ENCODE measurements around the gene C19orf53. TPM values are rescaled to one million over a fixed set of nuclear protein-coding genes. Genes with fewer than 3 reads are reported as not detected.

Gene C19orf53
- total RNA-seq, 1 donor from 2014 or later, result 89.8 TPM

- no peaks in the 10 kb centered on the region for H3K27me3 Mint-ChIP-seq
- peak overlapping the region; percentile 58 for H3K4me3 Mint-ChIP-seq
- TF ChIP-seq CTCF (conservative IDR thresholded peaks at IDR 0.05), result no peak
- H3K9me3 Mint-ChIP-seq, result no peaks in the 10 kb centered on the region
- DNase-seq (ENCODE audit: extremely low spot score, unreplicated experiment), result no peak
- no peak overlapping the region for H3K27ac Mint-ChIP-seq
- H3K4me1 Mint-ChIP-seq (ENCODE audit: unreplicated experiment), result no peaks in the 10 kb centered on the region
- peaks cover 5% of the 10 kb centered on the region for H3K36me3 Mint-ChIP-seq
Measured at GRCh38 chr19:13817615-13818371, 43.5 kb downstream of the C19orf53 start.

GRCh38 chr19:13819238-13819637 is 45.0 kb downstream of the C19orf53 start:
- H3K27me3 Mint-ChIP-seq, result no peaks in the 10 kb centered on the region
- no peak overlapping the region for H3K4me3 Mint-ChIP-seq
- H3K4me1 Mint-ChIP-seq (ENCODE audit: unreplicated experiment), result no peaks in the 10 kb centered on the region
- no peak for TF ChIP-seq CTCF (conservative IDR thresholded peaks at IDR 0.05)
- H3K36me3 Mint-ChIP-seq, result peaks cover 4% of the 10 kb centered on the region
- DNase-seq (ENCODE audit: extremely low spot score, unreplicated experiment), result no peak
- H3K27ac Mint-ChIP-seq, result no peak overlapping the region
- no peaks in the 10 kb centered on the region for H3K9me3 Mint-ChIP-seq

- no peak for DNase-seq (ENCODE audit: extremely low spot score, unreplicated experiment)
- no peaks in the 10 kb centered on the region for H3K4me1 Mint-ChIP-seq (ENCODE audit: unreplicated experiment)
- TF ChIP-seq CTCF (conservative IDR thresholded peaks at IDR 0.05), result no peak
- H3K4me3 Mint-ChIP-seq, result no peak overlapping the region
- peaks cover 10% of the 10 kb centered on the region for H3K36me3 Mint-ChIP-seq
- no peaks in the 10 kb centered on the region for H3K9me3 Mint-ChIP-seq
- no peaks in the 10 kb centered on the region for H3K27me3 Mint-ChIP-seq
- H3K27ac Mint-ChIP-seq, result no peak overlapping the region
Measured at GRCh38 chr19:13821292-13821691, 47.0 kb downstream of the C19orf53 start.

GRCh38 chr19:13823256-13823655 is 49.0 kb downstream of the C19orf53 start:
- no peak for DNase-seq (ENCODE audit: extremely low spot score, unreplicated experiment)
- H3K4me1 Mint-ChIP-seq (ENCODE audit: unreplicated experiment), result no peaks in the 10 kb centered on the region
- H3K4me3 Mint-ChIP-seq, result no peak overlapping the region
- TF ChIP-seq CTCF (conservative IDR thresholded peaks at IDR 0.05), result no peak
- no peaks in the 10 kb centered on the region for H3K9me3 Mint-ChIP-seq
- peaks cover 10% of the 10 kb centered on the region for H3K36me3 Mint-ChIP-seq
- H3K27me3 Mint-ChIP-seq, result no peaks in the 10 kb centered on the region
- H3K27ac Mint-ChIP-seq, result peak overlapping the region; percentile 21

GRCh38 chr19:13823901-13824300 is 49.6 kb downstream of the C19orf53 start:
- Mint-ChIP-seq H3K4me1 (ENCODE audit: unreplicated experiment) (no peaks in the 10 kb centered on the region), H3K27ac (no peak overlapping the region), H3K27me3 (no peaks in the 10 kb centered on the region), H3K4me3 (no peak overlapping the region), H3K9me3 (no peaks in the 10 kb centered on the region), H3K36me3 (peaks cover 10% of the 10 kb centered on the region)
- no peak for TF ChIP-seq CTCF (conservative IDR thresholded peaks at IDR 0.05)
- no peak for DNase-seq (ENCODE audit: extremely low spot score, unreplicated experiment)
